H1 (cell line): ENCODE data around the gene BBIP1. TPM values are rescaled to one million over a fixed set of nuclear protein-coding genes. Genes with fewer than 3 reads are reported as not detected.

Source experiments
- RBBP5 ChIP-seq: IDR thresholded peaks from 2 replicates; pipeline ENCODE4 v1.7.1; 2012; ENCODE audit warnings: low read depth, mild to moderate bottlenecking, inconsistent platforms, low read length, moderate library complexity, borderline replicate concordance
- RXRA ChIP-seq: IDR thresholded peaks from 2 replicates; pipeline ENCODE4 v1.6.1; 2011; ENCODE audit warnings: low read depth, mild to moderate bottlenecking, low read length, moderate library complexity; ENCODE audit not compliant: insufficient read depth
- SIN3A ChIP-seq, 2 experiments: IDR thresholded peaks in 1 of 2; conservative IDR thresholded peaks in 1 of 2; 2 replicates each; pipeline ENCODE4 v1.6.1; 2011 to 2012; ENCODE audit warnings: low read length in 2 of 2, improper control_type of control experiment in 1 of 2, low read depth in 1 of 2, mild to moderate bottlenecking in 1 of 2
- SRF ChIP-seq: IDR thresholded peaks from 2 replicates; pipeline ENCODE4 v1.6.1; 2011; ENCODE audit warnings: mild to moderate bottlenecking, low read depth, low read length, moderate library complexity
- TAF7 ChIP-seq: optimal IDR thresholded peaks from 2 replicates; pipeline ENCODE3; 2011; ENCODE audit warnings: low read depth, mild to moderate bottlenecking, inconsistent platforms, low read length, moderate library complexity, borderline replicate concordance
- TBP ChIP-seq: IDR thresholded peaks from 2 replicates; pipeline ENCODE4 v1.6.1; 2011; ENCODE audit warnings: low read depth, low read length, improper control_type of control experiment
- YY1 ChIP-seq: IDR thresholded peaks from 2 replicates; pipeline ENCODE4 v1.6.1; 2011; ENCODE audit warnings: low read depth, mild to moderate bottlenecking, low read length
- polyA plus RNA-seq, 7 experiments: library from polyadenylated mRNA; depleted of rRNA in 3 of 7; stranded (reverse) in 5 of 7; unstranded in 2 of 7; fragments of >200 nt in 5 of 7; fragments of 200-250 nt in 2 of 7; gene quantifications; 1 replicate in 5 of 7; 2 replicates in 1 of 7; 4 replicates in 1 of 7; pipeline versions ENCODE4 v1.2.1 to v1.2.3, GENCODE V29; 2011 to 2013; ENCODE audit warnings: missing spikeins in 2 of 7, mixed read lengths in 2 of 7
- total RNA-seq: library from RNA; stranded (reverse); fragmentation: NEBNext Ultra II Directional; extraction: Animal tissue kit (Norgen Biotek cat#: 25700); gene quantifications from 2 replicates; pipeline ENCODE4 v1.2.1, GENCODE V29; 2021

The BBIP1 gene
- total and polyA plus RNA-seq, 2 of the 8 experiments (the other 6 are each of a cell fraction or from before 2014, with no cell fraction given), result 8.8 to 19.6 TPM

- no peak for TF ChIP-seq SRF
- 0 out of 4 replicates have a peak, but pooled peaks have one; percentile 8 to 44 for TF ChIP-seq SIN3A (conservative IDR thresholded peaks at IDR 0.05 in 1 of 2, IDR thresholded peaks at IDR 0.05 in 1 of 2; ENCODE audit: low read depth in 1 of 2, low read length in 2 of 2)
- TF ChIP-seq TAF7, result no peak
- no peak for TF ChIP-seq RXRA
- TF ChIP-seq YY1, result no peak
- no peak for TF ChIP-seq TBP
- peak; percentile 95 for TF ChIP-seq RBBP5
Measured at GRCh38 chr10:110919971-110920881, 1.2 kb upstream of the BBIP1 start (continued).
